SK-N-SH (cell line): ENCODE results near the gene HTRA3. TPM values are rescaled to one million over a fixed set of nuclear protein-coding genes. Genes with fewer than 3 reads are reported as not detected.

Experiments used
- CTCF ChIA-PET: fragments of 300-600, 350-600 bp; formaldehyde crosslinking; extraction: SDS; loops from one replicate; lab custom pipeline; 2021; lab: Yijun Ruan, JAX
- POLR2A ChIA-PET: fragments of 350-600 bp; sonication (Branson Sonifier 250); formaldehyde crosslinking; extraction: SDS; loops from one replicate; lab custom pipeline; 2020; ENCODE audit warnings: antibody characterized with exemption, inconsistent platforms; lab: Yijun Ruan, JAX
- DNase-seq: peaks from one replicate; pipeline ENCODE4 v3.0.0; 2012
- H2AFZ ChIP-seq: fragments of 200-600 bp; sonication (generic); 2 replicates; pipeline ENCODE4 v1.8.1; 2016; ENCODE audit warnings: antibody characterized with exemption, mild to moderate bottlenecking, low read depth
- H3F3A ChIP-seq: fragments of 200-600 bp; sonication (generic); replicated peaks from 2 replicates; pipeline ENCODE3; 2016; ENCODE audit warnings: antibody characterized with exemption, mild to moderate bottlenecking; ENCODE audit not compliant: insufficient read depth
- H3K27ac ChIP-seq, 2 experiments: fragments of 200-500 bp in 1 of 2; fragments of 200-600 bp in 1 of 2; sonication (Bioruptor generic) in 1 of 2; sonication (generic), shearing (Covaris generic) in 1 of 2; 2 replicates each; pipeline versions ENCODE4 v1.5.1 to v1.6.1; 2014 to 2016; ENCODE audit warnings: low read depth in 2 of 2, inconsistent platforms in 1 of 2, low read length in 1 of 2, mild to moderate bottlenecking in 1 of 2, mixed read lengths in 1 of 2
- H3K27me3 ChIP-seq: fragments of 200-600 bp; sonication (generic), shearing (Covaris generic); 2 replicates; pipeline ENCODE4 v1.6.1; 2016; ENCODE audit warnings: mixed run types; ENCODE audit not compliant: insufficient read depth
- H3K36me3 ChIP-seq, 2 experiments: fragments of 200-500 bp in 1 of 2; fragments of 200-600 bp in 1 of 2; sonication (Bioruptor generic) in 1 of 2; sonication (generic) in 1 of 2; replicated peaks in 1 of 2; 2 replicates each; pipeline versions ENCODE3 to v1.5.1; 2014 to 2016; ENCODE audit warnings: low read length in 1 of 2, mild to moderate bottlenecking in 1 of 2; ENCODE audit not compliant: insufficient read depth in 2 of 2, control insufficient read depth in 1 of 2
- H3K4me1 ChIP-seq, 2 experiments: fragments of 200-500 bp in 1 of 2; fragments of 200-600 bp in 1 of 2; sonication (Bioruptor generic) in 1 of 2; sonication (generic), shearing (Covaris generic) in 1 of 2; 2 replicates each; pipeline versions ENCODE4 v1.5.1 to v1.6.1; 2014 to 2016; ENCODE audit warnings: low read depth in 1 of 2, low read length in 1 of 2, mixed run types in 1 of 2; ENCODE audit not compliant: insufficient read depth in 2 of 2, control insufficient read depth in 1 of 2
- H3K4me2 ChIP-seq: fragments of 200-600 bp; sonication (generic), shearing (Covaris generic); 2 replicates; pipeline ENCODE4 v1.6.1; 2017; ENCODE audit warnings: mixed run types
- H3K4me3 ChIP-seq, 2 experiments: fragments of 200-500 bp in 1 of 2; fragments of 200-600 bp in 1 of 2; sonication (Bioruptor generic) in 1 of 2; sonication (generic), shearing (Covaris generic) in 1 of 2; 2 replicates each; pipeline versions ENCODE4 v1.5.1 to v1.8.1; 2014 to 2016; ENCODE audit warnings: low read depth in 2 of 2, inconsistent platforms in 1 of 2, low read length in 1 of 2, mild to moderate bottlenecking in 1 of 2, mixed read lengths in 1 of 2, moderate library complexity in 1 of 2
- H3K79me2 ChIP-seq: fragments of 200-600 bp; sonication (generic); 2 replicates; pipeline ENCODE4 v1.8.1; 2017; ENCODE audit warnings: mild to moderate bottlenecking; ENCODE audit not compliant: insufficient read depth
- H3K9ac ChIP-seq: fragments of 200-600 bp; sonication (generic); 2 replicates; pipeline ENCODE4 v1.6.1; 2017; ENCODE audit warnings: mixed run types
- H3K9me2 ChIP-seq: fragments of 200-600 bp; sonication (generic); 2 replicates; pipeline ENCODE4 v1.6.1; 2017; ENCODE audit warnings: mixed run types
- H3K9me3 ChIP-seq: fragments of 200-600 bp; sonication (generic); 2 replicates; pipeline ENCODE4 v1.6.1; 2017; ENCODE audit warnings: mixed run types, mild to moderate bottlenecking, moderate library complexity
- H4K20me1 ChIP-seq: fragments of 200-600 bp; sonication (generic); 2 replicates; pipeline ENCODE4 v1.6.1; 2017; ENCODE audit warnings: mild to moderate bottlenecking, mixed run types; ENCODE audit not compliant: insufficient read depth
- EP300 ChIP-seq, 2 experiments: IDR thresholded peaks; 2 replicates each; pipeline versions ENCODE4 v1.4.0 to v1.6.1; 2012; ENCODE audit warnings: borderline replicate concordance in 1 of 2, low read depth in 1 of 2, low read length in 1 of 2
- EZH2phosphoT487 ChIP-seq: fragments of 200-600 bp; sonication (generic); IDR thresholded peaks from 2 replicates; pipeline ENCODE4 v1.6.1; 2017; ENCODE audit warnings: low read depth, mixed run types, mild to moderate bottlenecking, antibody characterized with exemption, moderate library complexity, borderline replicate concordance
- FOSL2 ChIP-seq: IDR thresholded peaks from 2 replicates; pipeline ENCODE4 v1.4.0; 2012; ENCODE audit warnings: low read depth, mild to moderate bottlenecking, moderate library complexity, borderline replicate concordance
- FOXJ3 ChIP-seq: sonication (generic); formaldehyde crosslinking; IDR thresholded peaks from 2 replicates; pipeline ENCODE4 v1.5.1; 2020; ENCODE audit warnings: mild to moderate bottlenecking, missing genetic modification reagents
- FOXM1 ChIP-seq: IDR thresholded peaks from 2 replicates; pipeline ENCODE4 v1.4.0; 2012; ENCODE audit warnings: low read depth, mild to moderate bottlenecking
- GABPA ChIP-seq: IDR thresholded peaks from 2 replicates; pipeline ENCODE4 v1.4.0; 2012; ENCODE audit warnings: low read depth, mild to moderate bottlenecking
- JUND ChIP-seq: IDR thresholded peaks from 2 replicates; pipeline ENCODE4 v1.4.0; 2012
- MAX ChIP-seq: IDR thresholded peaks from 2 replicates; pipeline ENCODE4 v1.4.0; 2012; ENCODE audit warnings: low read depth
- MEF2A ChIP-seq: IDR thresholded peaks from 2 replicates; pipeline ENCODE4 v1.4.0; 2012; ENCODE audit warnings: low read depth, borderline replicate concordance
- MXI1 ChIP-seq: IDR thresholded peaks from 2 replicates; pipeline ENCODE4 v1.6.1; 2012; ENCODE audit warnings: mild to moderate bottlenecking, low read depth, low read length, improper control_type of control experiment
- NFIC ChIP-seq: IDR thresholded peaks from 2 replicates; pipeline ENCODE4 v1.4.0; 2012; ENCODE audit warnings: borderline replicate concordance
- NRF1 ChIP-seq: IDR thresholded peaks from 2 replicates; pipeline ENCODE4 v1.6.1; 2012; ENCODE audit warnings: low read depth, mild to moderate bottlenecking, low read length
- REST ChIP-seq: IDR thresholded peaks from 2 replicates; pipeline ENCODE4 v1.6.1; 2012; ENCODE audit warnings: mild to moderate bottlenecking, low read depth, low read length, moderate library complexity
- RFX5 ChIP-seq: IDR thresholded peaks from 2 replicates; pipeline ENCODE4 v1.6.1; 2012; ENCODE audit warnings: mild to moderate bottlenecking, improper control_type of control experiment, low read length
- RXRA ChIP-seq: IDR thresholded peaks from 2 replicates; pipeline ENCODE4 v1.4.0; 2012; ENCODE audit warnings: low read depth, mild to moderate bottlenecking, borderline replicate concordance
- SMC3 ChIP-seq: IDR thresholded peaks from 2 replicates; pipeline ENCODE4 v1.6.1; 2012; ENCODE audit warnings: low read depth, low read length, improper control_type of control experiment
- TCF12 ChIP-seq: IDR thresholded peaks from 2 replicates; pipeline ENCODE4 v1.4.0; 2012
- USF1 ChIP-seq: IDR thresholded peaks from 2 replicates; pipeline ENCODE4 v1.4.0; 2012; ENCODE audit warnings: low read depth, borderline replicate concordance
- USF2 ChIP-seq: fragments of 150-350 bp; IDR thresholded peaks from 2 replicates; pipeline ENCODE4 v1.6.1; 2017; ENCODE audit warnings: antibody characterized with exemption, low read length, low read depth, borderline replicate concordance
- WGBS: methylation state at CpG from one replicate; pipeline ENCODE4 v1.1.6; 2017; ENCODE audit warnings: low lambda C conversion rate; 5-methylcytosine and 5-hydroxymethylcytosine counted together
- polyA plus RNA-seq, 3 experiments: library from polyadenylated mRNA; depleted of rRNA; stranded (reverse); fragments of >200 nt; gene quantifications; 2 replicates each; pipeline ENCODE4 v1.2.3, GENCODE V29; 2012

HTRA3 gene
- polyA plus RNA-seq, 1 of the 3 experiments (the other 2 are of a cell fraction), result 0.05 TPM

- TF ChIP-seq TCF12 (no peak), MEF2A (no peak), JUND (no peak), RFX5 (no peak), NRF1 (no peak), SMC3 (no peak), GABPA (no peak), EP300 (IDR thresholded peaks at IDR 0.05; ENCODE audit: borderline replicate concordance in 1 of 2, low read depth in 1 of 2, low read length in 1 of 2) (no peak), MXI1 (no peak), FOXM1 (no peak), RXRA (no peak), FOXJ3 (CRISPR knock-in tag) (no peak)
- Histone ChIP-seq H3K4me1 (peaks cover 6 to 14% of the 10 kb centered on the region in 2 experiments; a peak in 2 of 4 replicates), H2AFZ (no peak overlapping the region), H3K4me2 (no peak overlapping the region), H3K79me2 (no peaks in the 10 kb centered on the region), H3K9me2 (no peaks in the 10 kb centered on the region), H3F3A (no peaks in the 10 kb centered on the region), H3K36me3 (no peaks in the 10 kb centered on the region), H3K27me3 (no peaks in the 10 kb centered on the region), H3K4me3 (no peak overlapping the region), H3K27ac (no peak overlapping the region), H3K9ac (no peak overlapping the region), H4K20me1 (no peaks in the 10 kb centered on the region), H3K9me3 (no peaks in the 10 kb centered on the region)
- ChIA-PET CTCF (interaction anchor here (1.2 to 1.8 kb wide), 4 partner anchors 40 to 138 kb away, joined by 3 to 7 read pairs (median 4); no protein-coding TSS in a partner anchor), POLR2A (interaction anchor here (0.6 kb wide), 1 partner anchor 818 kb away, joined by 3 read pairs; no protein-coding TSS in a partner anchor)
- no peak for DNase-seq
- 85% methylated on average over 3 of the region's 5 CpGs for WGBS
Measured at GRCh38 chr4:8314691-8315255, 45.2 kb downstream of the HTRA3 start.

- WGBS, result 48% methylated on average over 13 of the region's 21 CpGs
- H3K27ac ChIP-seq, result no peak overlapping the region; a peak in 1 of 4 replicates
- peak; percentile 64 for DNase-seq
- peak overlapping the region; percentile 59; the same call in 1 of the 2 replicates for H3K4me2 ChIP-seq
- no peaks in the 10 kb centered on the region for H3F3A ChIP-seq
- no peaks in the 10 kb centered on the region for H3K9me2 ChIP-seq
- peaks cover 6 to 21% of the 10 kb centered on the region in 2 experiments; a peak in 2 of 4 replicates for H3K4me1 ChIP-seq
- no peaks in the 10 kb centered on the region for H3K9me3 ChIP-seq
- no peak overlapping the region for H3K4me3 ChIP-seq
- ChIA-PET CTCF (interaction anchor here (1.3 to 1.8 kb wide), 3 partner anchors 73 to 139 kb away, joined by 3 to 7 read pairs (median 3); no protein-coding TSS in a partner anchor), POLR2A (interaction anchor here (0.6 kb wide), 1 partner anchor 819 kb away, joined by 3 read pairs; no protein-coding TSS in a partner anchor)
- H3K79me2 ChIP-seq, result no peaks in the 10 kb centered on the region
- H3K36me3 ChIP-seq, result no peaks in the 10 kb centered on the region
- no peaks in the 10 kb centered on the region for H4K20me1 ChIP-seq
- H3K9ac ChIP-seq, result no peak overlapping the region
- no peak overlapping the region for H2AFZ ChIP-seq
- H3K27me3 ChIP-seq, result no peaks in the 10 kb centered on the region
- no peak for TF ChIP-seq REST
- TF ChIP-seq EP300 (IDR thresholded peaks at IDR 0.05; ENCODE audit: borderline replicate concordance in 1 of 2, low read depth in 1 of 2, low read length in 1 of 2), result peak; percentile 25 to 27; a peak in 1 of 4 replicates
- TF ChIP-seq USF2, result no peak
- no peak for TF ChIP-seq USF1
- no peak for TF ChIP-seq MXI1
- TF ChIP-seq TCF12, result peak; percentile 74
- TF ChIP-seq FOSL2, result peak; percentile 73
- no peak for TF ChIP-seq NRF1
- no peak for TF ChIP-seq RFX5
- TF ChIP-seq EZH2phosphoT487, result no peak
- TF ChIP-seq MAX, result peak; percentile 21; the same call in 1 of the 2 replicates
- TF ChIP-seq NFIC, result peak; percentile 83
- no peak for TF ChIP-seq MEF2A
Measured at GRCh38 chr4:8315435-8316250, 46.1 kb downstream of the HTRA3 start.
